Measurements from ENCODE around the gene STAM2. TPM values are rescaled to one million over a fixed set of nuclear protein-coding genes. Genes with fewer than 3 reads are reported as not detected.
"Not testable (repeated sequence)": the region's sequence is repeated elsewhere in the genome, so short reads cannot be mapped to it uniquely, and the experiment has no call there.

STAM2 gene
- total RNA-seq, 4 donors from 2014 or later, result 18.8 to 37.0 (median 33.9) TPM

- 79 to 93% methylated on average over 7 of the region's 7 CpGs for WGBS, 2 donors
- no peak overlapping the region for H3K4me3 ChIP-seq
- H3K9me3 ChIP-seq, result no peaks in the 10 kb centered on the region
- TF ChIP-seq CTCF (IDR thresholded peaks at IDR 0.05), result no peak
- H3K27me3 ChIP-seq, result no peaks in the 10 kb centered on the region
- H3K36me3 ChIP-seq, result peaks cover 0 to 3% (median 0%) of the 10 kb centered on the region in 3 donors
- no peak overlapping the region for H3K27ac ChIP-seq
- H3K4me1 ChIP-seq, result peaks cover 5 to 65% (median 27%) of the 10 kb centered on the region in 3 donors
- no peak for DNase-seq
- intact Hi-C loops (cut with DNase I), result no loop called here
Measured at GRCh38 chr2:152165306-152165705, 10.3 kb downstream of the STAM2 start.

GRCh38 chr2:152163669-152164068 lies 11.9 kb downstream of the STAM2 start:
- intact Hi-C loops (cut with DNase I); DNase-seq; H3K4me3 ChIP-seq; H3K27ac ChIP-seq; H3K27me3 ChIP-seq; H3K9me3 ChIP-seq: not testable (repeated sequence)
- Histone ChIP-seq H3K36me3 (peaks cover 0 to 13% (median 0%) of the 10 kb centered on the region in 3 donors), H3K4me1 (peaks cover 5 to 49% (median 20%) of the 10 kb centered on the region in 3 donors)
- WGBS, 2 donors, result 79 to 86% methylated on average over 5 of the region's 5 CpGs

- Histone ChIP-seq H3K4me3 (no peak overlapping the region), H3K4me1 (peaks cover 5 to 34% (median 11%) of the 10 kb centered on the region in 3 donors), H3K9me3 (no peaks in the 10 kb centered on the region), H3K36me3 (peaks cover 0 to 17% (median 0%) of the 10 kb centered on the region in 3 donors), H3K27me3 (no peaks in the 10 kb centered on the region), H3K27ac (no peak overlapping the region)
- intact Hi-C loops (cut with DNase I), result no loop called here
- no peak for DNase-seq
- TF ChIP-seq CTCF (IDR thresholded peaks at IDR 0.05) (no peak), POLR2A (IDR thresholded peaks at IDR 0.05) (no peak)
- WGBS, 2 donors, result 94 to 97% methylated on average over 3 of the region's 3 CpGs
Measured at GRCh38 chr2:152162141-152162540, 13.4 kb downstream of the STAM2 start.

GRCh38 chr2:152161598-152161997 lies 14.0 kb downstream of the STAM2 start:
- peaks cover 0 to 19% (median 0%) of the 10 kb centered on the region in 3 donors for H3K36me3 ChIP-seq
- H3K4me3 ChIP-seq, result no peak overlapping the region
- 68% methylated on average over 4 of the region's 4 CpGs for WGBS, 2 donors
- H3K4me1 ChIP-seq, result peaks cover 0 to 28% (median 6%) of the 10 kb centered on the region in 3 donors
- DNase-seq, result no peak
- H3K27me3 ChIP-seq, result no peaks in the 10 kb centered on the region
- TF ChIP-seq CTCF (IDR thresholded peaks at IDR 0.05), result no peak
- no peak for TF ChIP-seq POLR2A (IDR thresholded peaks at IDR 0.05)
- intact Hi-C loops (cut with DNase I), result no loop called here
- no peak overlapping the region for H3K27ac ChIP-seq
- H3K9me3 ChIP-seq, result no peaks in the 10 kb centered on the region

- DNase-seq; H3K27me3 ChIP-seq; H3K4me3 ChIP-seq; H3K9me3 ChIP-seq; H3K27ac ChIP-seq; intact Hi-C loops (cut with DNase I): not testable (repeated sequence)
- H3K4me1 ChIP-seq, result peaks cover 0 to 16% (median 0%) of the 10 kb centered on the region in 3 donors
- peaks cover 0 to 19% (median 0%) of the 10 kb centered on the region in 3 donors for H3K36me3 ChIP-seq
- WGBS, 2 donors, result no CpG with 5 or more reads among the region's 31 CpGs
Measured at GRCh38 chr2:152160378-152160777, 15.2 kb downstream of the STAM2 start.

GRCh38 chr2:152157253-152157652 lies 18.3 kb downstream of the STAM2 start:
- Histone ChIP-seq H3K27ac (no peak overlapping the region), H3K4me3 (no peak overlapping the region), H3K27me3 (no peaks in the 10 kb centered on the region), H3K9me3 (no peaks in the 10 kb centered on the region), H3K4me1 (peaks cover 0 to 4% (median 0%) of the 10 kb centered on the region in 3 donors), H3K36me3 (peaks cover 0 to 19% (median 0%) of the 10 kb centered on the region in 3 donors)
- intact Hi-C loops (cut with DNase I), result no loop called here
- WGBS, 2 donors, result 100% methylated on average over 1 of the region's 1 CpG
- no peak for DNase-seq
- TF ChIP-seq CTCF (IDR thresholded peaks at IDR 0.05), result no peak

All from esophagus squamous epithelium (tissue), 5 donors.